OCI-LY1 (cell line): ENCODE data around the gene WWOX.

Experiments
- H2AFZ ChIP-seq: fragments of 200-600 bp; sonication (generic), shearing (Covaris generic); 2 replicates; pipeline ENCODE4 v1.6.0; 2014; ENCODE audit warnings: antibody characterized with exemption, mild to moderate bottlenecking, low read length
- H3F3A ChIP-seq: fragments of 200-600 bp; sonication (generic), shearing (Covaris generic); 2 replicates; pipeline ENCODE4 v1.6.0; 2014; ENCODE audit warnings: mild to moderate bottlenecking, antibody characterized with exemption, low read length, moderate library complexity; ENCODE audit not compliant: insufficient read depth
- H3K27ac ChIP-seq: fragments of 200-600 bp; sonication (generic); 2 replicates; pipeline ENCODE4 v1.5.1; 2014; ENCODE audit warnings: low read length, mixed run types, mild to moderate bottlenecking, low read depth; ENCODE audit not compliant: poor library complexity, severe bottlenecking
- H3K27me3 ChIP-seq: fragments of 200-600 bp; sonication (generic); 2 replicates; pipeline ENCODE4 v1.6.0; 2014; ENCODE audit warnings: antibody characterized with exemption, mild to moderate bottlenecking, low read length, moderate library complexity; ENCODE audit not compliant: insufficient read depth
- H3K36me3 ChIP-seq: fragments of 200-600 bp; sonication (generic); 2 replicates; pipeline ENCODE4 v1.6.1; 2014; ENCODE audit warnings: mild to moderate bottlenecking, antibody characterized with exemption, low read length, moderate library complexity, mixed read lengths; ENCODE audit not compliant: insufficient read depth
- H3K4me1 ChIP-seq: fragments of 200-600 bp; sonication (generic); 2 replicates; pipeline ENCODE4 v1.5.1; 2014; ENCODE audit warnings: mild to moderate bottlenecking, low read length, moderate library complexity; ENCODE audit not compliant: insufficient read depth, severe bottlenecking
- H3K4me2 ChIP-seq: fragments of 200-600 bp; sonication (generic), shearing (Covaris generic); 2 replicates; pipeline ENCODE4 v1.6.1; 2014; ENCODE audit warnings: low read length
- H3K4me3 ChIP-seq: fragments of 200-600 bp; sonication (generic); 2 replicates; pipeline ENCODE4 v1.5.1; 2014; ENCODE audit warnings: low read length, low read depth, mild to moderate bottlenecking, mixed read lengths; ENCODE audit not compliant: poor library complexity, severe bottlenecking
- H3K79me2 ChIP-seq: fragments of 200-600 bp; shearing (Covaris generic); 2 replicates; pipeline ENCODE4 v1.6.1; 2016; ENCODE audit warnings: mixed run types, low read length, mixed read lengths; ENCODE audit not compliant: insufficient read depth
- H3K9ac ChIP-seq: fragments of 200-600 bp; sonication (generic), shearing (Covaris generic); 2 replicates; pipeline ENCODE4 v1.6.1; 2014; ENCODE audit warnings: mild to moderate bottlenecking, low read length, mixed read lengths
- H3K9me2 ChIP-seq: fragments of 200-600 bp; sonication (generic), shearing (Covaris generic); 2 replicates; pipeline ENCODE4 v1.6.1; 2014; ENCODE audit warnings: low read depth, mild to moderate bottlenecking, low read length, mixed read lengths
- H3K9me3 ChIP-seq: fragments of 200-600 bp; shearing (Covaris generic); 2 replicates; pipeline ENCODE4 v1.6.1; 2014; ENCODE audit warnings: low read length, mixed read lengths
- H4K20me1 ChIP-seq: fragments of 200-600 bp; sonication (generic), shearing (Covaris generic); 2 replicates; pipeline ENCODE4 v1.6.0; 2016; ENCODE audit warnings: mild to moderate bottlenecking, low read length; ENCODE audit not compliant: insufficient read depth
- EZH2 ChIP-seq: fragments of 200-600 bp; sonication (generic), shearing (Covaris generic); IDR thresholded peaks from 2 replicates; pipeline ENCODE4 v1.8.0; 2017; ENCODE audit warnings: borderline replicate concordance, mixed run types, mild to moderate bottlenecking, antibody characterized with exemption, low read length, moderate library complexity, mixed read lengths
- TF ChIP-seq, protein P1 (sequence below): fragments of 200-600 bp; sonication (generic), shearing (Covaris generic); IDR thresholded peaks from 2 replicates; pipeline ENCODE4 v1.5.1; 2017; ENCODE audit warnings: mild to moderate bottlenecking, antibody characterized with exemption, low read length, moderate library complexity, mixed read lengths

Gene WWOX

DNA sequence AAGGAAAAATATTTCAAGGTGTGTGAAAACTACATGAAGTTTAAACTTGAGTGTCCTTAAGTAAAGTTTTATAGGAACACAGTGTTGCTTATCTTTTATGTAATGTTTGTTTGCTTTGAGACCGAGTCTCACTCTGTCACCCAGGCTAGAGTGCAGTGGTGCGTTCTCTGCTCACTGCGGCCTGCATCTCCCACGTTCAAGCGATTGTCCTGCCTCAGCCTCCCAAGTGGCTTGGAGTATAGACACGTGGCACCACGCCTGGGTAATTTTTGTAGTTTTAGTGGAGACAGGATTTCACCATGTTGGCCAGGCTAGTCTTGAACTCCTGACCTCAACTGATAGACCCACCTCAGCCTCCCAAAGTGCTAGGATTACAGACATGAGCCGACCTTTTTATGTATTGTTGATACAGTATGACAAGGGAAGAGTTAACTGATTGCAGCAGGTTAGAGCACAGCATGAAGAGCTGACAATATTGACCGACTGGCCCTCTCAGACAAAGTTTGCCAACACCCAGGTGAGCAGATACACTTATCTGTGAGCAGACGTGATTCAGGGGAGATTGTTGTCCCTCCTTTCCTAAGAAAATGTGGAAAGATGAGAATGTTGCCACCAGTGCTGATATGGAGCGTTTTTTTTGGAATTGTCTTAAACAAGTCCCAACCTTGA is 373.7 kb downstream of the WWOX start:
- no peaks in the 10 kb centered on the region for H3K4me1 ChIP-seq
- no peaks in the 10 kb centered on the region for H3K79me2 ChIP-seq
- no peak overlapping the region for H3K27ac ChIP-seq
- no peaks in the 10 kb centered on the region for H3K9me2 ChIP-seq
- no peak overlapping the region for H3K4me2 ChIP-seq
- H3F3A ChIP-seq: no peaks in the 10 kb centered on the region
- no peak overlapping the region for H3K9ac ChIP-seq
- no peaks in the 10 kb centered on the region for H3K27me3 ChIP-seq
- H3K4me3 ChIP-seq: no peak overlapping the region
- H3K9me3 ChIP-seq: no peaks in the 10 kb centered on the region
- H3K36me3 ChIP-seq: no peaks in the 10 kb centered on the region
- TF ChIP-seq, protein P1, sequence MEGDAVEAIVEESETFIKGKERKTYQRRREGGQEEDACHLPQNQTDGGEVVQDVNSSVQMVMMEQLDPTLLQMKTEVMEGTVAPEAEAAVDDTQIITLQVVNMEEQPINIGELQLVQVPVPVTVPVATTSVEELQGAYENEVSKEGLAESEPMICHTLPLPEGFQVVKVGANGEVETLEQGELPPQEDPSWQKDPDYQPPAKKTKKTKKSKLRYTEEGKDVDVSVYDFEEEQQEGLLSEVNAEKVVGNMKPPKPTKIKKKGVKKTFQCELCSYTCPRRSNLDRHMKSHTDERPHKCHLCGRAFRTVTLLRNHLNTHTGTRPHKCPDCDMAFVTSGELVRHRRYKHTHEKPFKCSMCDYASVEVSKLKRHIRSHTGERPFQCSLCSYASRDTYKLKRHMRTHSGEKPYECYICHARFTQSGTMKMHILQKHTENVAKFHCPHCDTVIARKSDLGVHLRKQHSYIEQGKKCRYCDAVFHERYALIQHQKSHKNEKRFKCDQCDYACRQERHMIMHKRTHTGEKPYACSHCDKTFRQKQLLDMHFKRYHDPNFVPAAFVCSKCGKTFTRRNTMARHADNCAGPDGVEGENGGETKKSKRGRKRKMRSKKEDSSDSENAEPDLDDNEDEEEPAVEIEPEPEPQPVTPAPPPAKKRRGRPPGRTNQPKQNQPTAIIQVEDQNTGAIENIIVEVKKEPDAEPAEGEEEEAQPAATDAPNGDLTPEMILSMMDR: no peak
- no peak for TF ChIP-seq EZH2
- no peaks in the 10 kb centered on the region for H4K20me1 ChIP-seq
- no peak overlapping the region for H2AFZ ChIP-seq

DNA sequence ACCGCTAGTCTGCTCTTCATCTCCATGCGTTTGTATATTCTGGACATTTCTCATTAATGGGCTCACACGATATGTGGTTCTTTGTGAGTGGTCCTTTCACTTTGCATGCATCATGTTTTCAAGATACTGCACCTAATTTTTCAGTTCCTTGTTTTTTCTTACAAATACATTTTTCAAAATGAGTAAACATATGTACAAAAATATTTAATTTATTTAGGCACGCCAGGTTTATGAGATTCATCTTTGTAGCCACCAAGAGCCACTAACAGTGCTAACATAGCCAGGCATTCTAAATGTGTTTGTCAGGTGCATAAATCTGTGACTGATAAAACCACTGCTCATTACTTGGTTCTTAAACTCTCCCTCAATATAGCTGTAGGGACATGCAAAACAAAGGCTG is 375.3 kb downstream of the WWOX start:
- H3K79me2 ChIP-seq: no peaks in the 10 kb centered on the region
- no peak overlapping the region for H3K9ac ChIP-seq
- no peak overlapping the region for H3K4me2 ChIP-seq
- no peaks in the 10 kb centered on the region for H4K20me1 ChIP-seq
- H3K4me1 ChIP-seq: no peaks in the 10 kb centered on the region
- no peak overlapping the region for H2AFZ ChIP-seq
- no peaks in the 10 kb centered on the region for H3F3A ChIP-seq
- no peaks in the 10 kb centered on the region for H3K9me3 ChIP-seq
- no peaks in the 10 kb centered on the region for H3K9me2 ChIP-seq
- H3K27me3 ChIP-seq: no peaks in the 10 kb centered on the region
- H3K36me3 ChIP-seq: no peaks in the 10 kb centered on the region
- H3K4me3 ChIP-seq: no peak overlapping the region
- TF ChIP-seq, protein P1: no peak
- no peak for TF ChIP-seq EZH2
- no peak overlapping the region for H3K27ac ChIP-seq

DNA sequence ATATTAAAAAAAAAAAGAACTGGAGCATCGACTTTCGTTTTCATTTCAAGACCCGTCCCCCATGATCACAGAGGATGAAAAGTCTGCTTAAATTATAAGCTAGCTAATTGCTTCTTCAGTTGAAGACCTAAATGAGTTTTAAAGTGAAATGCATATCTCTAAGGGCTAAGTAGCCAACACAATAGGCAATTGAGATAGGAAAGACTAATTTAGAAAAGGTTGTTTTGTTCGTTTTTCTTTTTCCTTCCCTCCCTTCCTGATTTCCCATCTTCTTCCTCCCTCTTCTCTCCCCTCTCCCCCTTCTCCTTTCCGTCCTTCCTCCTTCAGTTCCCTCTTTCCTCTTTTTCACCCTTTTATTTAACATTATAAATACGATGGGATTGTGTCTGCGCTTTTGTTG is 377.2 kb downstream of the WWOX start:
- no peak overlapping the region for H3K4me2 ChIP-seq
- H3K36me3 ChIP-seq: no peaks in the 10 kb centered on the region
- H3K27me3 ChIP-seq: no peaks in the 10 kb centered on the region
- H3F3A ChIP-seq: no peaks in the 10 kb centered on the region
- TF ChIP-seq, protein P1: no peak
- TF ChIP-seq EZH2: no peak
- no peaks in the 10 kb centered on the region for H3K9me2 ChIP-seq
- H3K9ac ChIP-seq: no peak overlapping the region
- H4K20me1 ChIP-seq: no peaks in the 10 kb centered on the region
- H3K79me2 ChIP-seq: no peaks in the 10 kb centered on the region
- H3K27ac ChIP-seq: no peak overlapping the region
- H3K9me3 ChIP-seq: no peaks in the 10 kb centered on the region
- H3K4me1 ChIP-seq: no peaks in the 10 kb centered on the region
- no peak overlapping the region for H2AFZ ChIP-seq
- no peak overlapping the region for H3K4me3 ChIP-seq
